ENCODE measurements around the gene CST4.

CST4 gene

DNA sequence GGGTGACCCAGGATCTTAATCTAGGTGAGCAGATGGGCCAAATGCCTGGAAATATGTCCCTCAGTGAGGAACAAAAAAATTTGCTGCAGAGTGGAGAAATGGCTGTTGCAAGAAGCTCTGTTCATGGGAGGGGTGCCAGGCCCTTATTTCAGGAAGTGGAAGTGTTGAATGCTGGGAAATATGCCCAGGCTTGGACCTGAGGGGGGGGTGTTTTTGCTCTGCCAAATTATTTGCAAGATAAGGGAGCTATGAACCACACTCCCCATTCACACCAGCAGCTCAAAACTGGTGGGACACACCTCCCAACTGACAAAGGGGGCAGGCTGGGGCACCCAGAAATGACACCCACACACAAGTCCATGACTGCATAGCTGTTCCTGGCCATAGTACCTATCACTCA, 8.7 kb downstream of the CST4 start:
- no peaks in the 10 kb centered on the region for H3K36me3 ChIP-seq
- TF ChIP-seq, protein P1, sequence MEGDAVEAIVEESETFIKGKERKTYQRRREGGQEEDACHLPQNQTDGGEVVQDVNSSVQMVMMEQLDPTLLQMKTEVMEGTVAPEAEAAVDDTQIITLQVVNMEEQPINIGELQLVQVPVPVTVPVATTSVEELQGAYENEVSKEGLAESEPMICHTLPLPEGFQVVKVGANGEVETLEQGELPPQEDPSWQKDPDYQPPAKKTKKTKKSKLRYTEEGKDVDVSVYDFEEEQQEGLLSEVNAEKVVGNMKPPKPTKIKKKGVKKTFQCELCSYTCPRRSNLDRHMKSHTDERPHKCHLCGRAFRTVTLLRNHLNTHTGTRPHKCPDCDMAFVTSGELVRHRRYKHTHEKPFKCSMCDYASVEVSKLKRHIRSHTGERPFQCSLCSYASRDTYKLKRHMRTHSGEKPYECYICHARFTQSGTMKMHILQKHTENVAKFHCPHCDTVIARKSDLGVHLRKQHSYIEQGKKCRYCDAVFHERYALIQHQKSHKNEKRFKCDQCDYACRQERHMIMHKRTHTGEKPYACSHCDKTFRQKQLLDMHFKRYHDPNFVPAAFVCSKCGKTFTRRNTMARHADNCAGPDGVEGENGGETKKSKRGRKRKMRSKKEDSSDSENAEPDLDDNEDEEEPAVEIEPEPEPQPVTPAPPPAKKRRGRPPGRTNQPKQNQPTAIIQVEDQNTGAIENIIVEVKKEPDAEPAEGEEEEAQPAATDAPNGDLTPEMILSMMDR (IDR thresholded peaks at IDR 0.05; ENCODE audit: low read depth, low read length) = no peak
- no peak overlapping the region for H3K27ac ChIP-seq
- no peaks in the 10 kb centered on the region for H3K27me3 ChIP-seq (ENCODE audit: insufficient read depth, low read depth, severe bottlenecking)
- H3K4me3 ChIP-seq (ENCODE audit: low read depth, low read length) = no peak overlapping the region
- DNase-seq = no peak
- no peaks in the 10 kb centered on the region for H3K9me3 ChIP-seq (ENCODE audit: severe bottlenecking)

DNA sequence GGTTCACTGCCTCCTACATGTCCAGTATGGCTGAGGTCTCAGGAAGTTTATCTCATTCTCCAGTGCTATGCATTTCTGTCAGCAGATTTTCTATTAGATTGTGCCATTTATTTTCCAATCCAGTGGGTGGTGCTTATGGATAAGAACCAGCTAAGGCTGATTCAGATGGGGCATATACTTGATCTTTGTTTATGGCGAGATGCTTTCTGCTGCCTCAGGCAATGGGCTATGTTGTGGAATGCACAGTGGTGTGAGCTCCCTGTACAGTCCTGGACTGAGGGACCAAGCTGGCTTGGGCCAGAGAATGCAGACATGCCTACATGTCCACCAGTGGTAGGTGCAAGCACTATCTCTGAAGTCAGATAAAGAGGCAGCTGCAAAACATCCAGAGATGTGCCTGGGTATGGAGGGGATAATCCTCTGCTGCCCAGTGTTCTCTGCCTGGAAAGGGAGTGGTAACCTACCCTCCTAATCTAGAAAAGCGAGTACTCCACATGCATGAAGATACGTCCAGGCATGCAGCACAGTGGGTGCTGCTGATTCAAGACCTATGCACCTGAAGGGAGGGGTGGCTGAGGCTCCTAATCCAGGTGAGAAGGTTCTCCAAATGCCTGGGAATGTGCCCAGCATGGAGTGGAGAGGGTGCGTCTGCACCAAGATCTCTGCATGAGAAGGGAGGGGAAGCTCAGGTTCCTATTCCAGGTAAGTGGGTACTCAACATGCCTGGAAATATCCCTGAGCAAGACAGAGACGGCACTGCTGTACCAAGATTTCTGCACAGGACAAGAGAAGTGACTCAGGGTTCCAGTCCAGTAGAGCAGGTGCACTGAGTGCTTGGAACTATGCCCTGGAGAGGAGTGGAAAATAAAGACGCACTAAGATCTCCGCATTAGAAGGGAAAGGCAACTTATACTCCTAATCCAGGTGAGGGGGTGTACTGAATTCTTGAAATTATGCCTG, 9.4 kb downstream of the CST4 start:
- Histone ChIP-seq H3K27me3 (ENCODE audit: insufficient read depth, low read depth, severe bottlenecking) (no peaks in the 10 kb centered on the region), H3K9me3 (ENCODE audit: severe bottlenecking) (no peaks in the 10 kb centered on the region), H3K4me3 (ENCODE audit: low read depth, low read length) (no peak overlapping the region), H3K27ac (no peak overlapping the region), H3K36me3 (no peaks in the 10 kb centered on the region)
- no peak for DNase-seq
- TF ChIP-seq, protein P1 (IDR thresholded peaks at IDR 0.05; ENCODE audit: low read depth, low read length) = no peak

DNA sequence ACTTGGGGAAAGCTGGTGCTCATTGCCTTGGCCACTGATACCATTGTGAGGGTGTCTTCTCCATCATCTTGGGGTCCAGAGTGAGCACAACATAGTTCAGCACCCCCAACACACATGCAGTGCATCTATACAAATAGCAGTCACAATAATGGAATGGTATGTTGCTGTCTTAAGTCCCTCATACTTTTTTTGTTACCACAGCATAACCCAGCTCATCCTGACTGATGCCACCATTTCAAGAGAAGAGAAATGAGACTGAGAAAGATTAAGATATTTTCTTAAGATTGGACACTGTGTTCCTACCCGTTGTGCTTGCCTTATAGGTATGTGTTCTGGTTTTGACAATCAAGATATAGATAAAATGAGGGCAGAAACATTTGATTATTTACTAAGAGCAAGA, 15.6 kb downstream of the CST4 start:
- H3K4me3 ChIP-seq (ENCODE audit: low read depth, low read length) = no peak overlapping the region
- no peaks in the 10 kb centered on the region for H3K36me3 ChIP-seq
- DNase-seq = no peak
- H3K27me3 ChIP-seq (ENCODE audit: insufficient read depth, low read depth, severe bottlenecking) = no peaks in the 10 kb centered on the region
- TF ChIP-seq, protein P1 (IDR thresholded peaks at IDR 0.05; ENCODE audit: low read depth, low read length) = no peak
- H3K27ac ChIP-seq = no peak overlapping the region
- H3K9me3 ChIP-seq (ENCODE audit: severe bottlenecking) = no peaks in the 10 kb centered on the region

DNA sequence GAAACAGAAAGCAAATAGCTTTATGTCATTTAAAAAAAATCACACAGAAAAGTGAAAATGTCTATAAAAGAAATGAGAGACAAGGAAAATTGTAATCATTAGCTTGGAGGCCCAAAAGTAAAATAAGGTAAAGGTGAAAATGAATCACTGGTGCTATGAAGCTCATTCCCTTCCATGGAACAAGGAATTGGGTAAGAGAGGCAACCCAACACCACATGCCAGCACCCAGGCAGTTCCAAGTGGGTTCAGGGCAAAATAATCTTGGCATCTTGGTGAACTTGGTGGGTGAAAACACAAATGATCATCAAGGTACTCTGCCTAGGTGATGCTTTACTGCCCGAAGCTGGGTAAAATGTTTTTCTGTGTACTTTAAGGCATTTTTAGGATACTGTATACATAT, 16.7 kb downstream of the CST4 start:
- no peaks in the 10 kb centered on the region for H3K27me3 ChIP-seq (ENCODE audit: insufficient read depth, low read depth, severe bottlenecking)
- DNase-seq = no peak
- H3K36me3 ChIP-seq = no peaks in the 10 kb centered on the region
- TF ChIP-seq, protein P1 (IDR thresholded peaks at IDR 0.05; ENCODE audit: low read depth, low read length) = no peak
- H3K27ac ChIP-seq = no peak overlapping the region
- no peak overlapping the region for H3K4me3 ChIP-seq (ENCODE audit: low read depth, low read length)
- no peaks in the 10 kb centered on the region for H3K9me3 ChIP-seq (ENCODE audit: severe bottlenecking)

DNA sequence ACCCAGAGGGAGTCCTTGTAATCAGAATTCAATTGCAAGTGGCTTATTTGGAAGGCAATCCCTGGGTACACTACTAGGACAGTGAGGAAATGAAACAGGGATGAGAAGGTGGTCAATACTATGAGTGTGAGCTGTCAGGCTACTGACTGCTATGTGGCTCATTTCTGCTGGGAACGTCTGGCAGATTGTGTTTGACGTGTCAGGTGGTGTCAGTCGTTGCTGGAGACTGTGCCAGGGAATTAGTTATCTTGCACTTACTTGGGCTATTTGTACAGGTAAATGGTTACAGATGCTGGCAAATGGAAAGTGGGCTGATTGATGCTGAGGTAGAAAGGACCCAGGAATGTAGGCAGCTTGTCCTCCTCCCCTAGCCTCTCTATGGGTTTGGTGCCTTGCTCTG, 17.4 kb downstream of the CST4 start:
- Histone ChIP-seq H3K4me3 (ENCODE audit: low read depth, low read length) (no peak overlapping the region), H3K27ac (no peak overlapping the region), H3K9me3 (ENCODE audit: severe bottlenecking) (no peaks in the 10 kb centered on the region), H3K27me3 (ENCODE audit: insufficient read depth, low read depth, severe bottlenecking) (no peaks in the 10 kb centered on the region), H3K36me3 (no peaks in the 10 kb centered on the region)
- no peak for DNase-seq
- TF ChIP-seq, protein P1 (IDR thresholded peaks at IDR 0.05; ENCODE audit: low read depth, low read length) = no peak
